Endothelial cell (in vitro differentiated cells): ENCODE data around the gene NACAD. TPM values are rescaled to one million over a fixed set of nuclear protein-coding genes. Genes with fewer than 3 reads are reported as not detected.

Experiments
- DNase-seq: peaks from one replicate; pipeline ENCODE4 v3.0.0; 2021; ENCODE audit warnings: low spot score
- H3K27ac Mint-ChIP-seq: one replicate; pipeline ENCODE4 v1.8.0; 2021; ENCODE audit warnings: mixed read lengths, inconsistent platforms; ENCODE audit not compliant: unreplicated experiment
- H3K27me3 Mint-ChIP-seq: one replicate; pipeline ENCODE4 v1.8.0; 2021; ENCODE audit warnings: mild to moderate bottlenecking, moderate library complexity, mixed read lengths, inconsistent platforms; ENCODE audit not compliant: unreplicated experiment
- H3K36me3 Mint-ChIP-seq: one replicate; pipeline ENCODE4 v1.8.0; 2021; ENCODE audit warnings: mild to moderate bottlenecking, low read depth, mixed read lengths, inconsistent platforms; ENCODE audit not compliant: unreplicated experiment
- H3K4me1 Mint-ChIP-seq: one replicate; pipeline ENCODE4 v1.8.0; 2021; ENCODE audit warnings: mild to moderate bottlenecking, mixed read lengths, inconsistent platforms; ENCODE audit not compliant: unreplicated experiment
- H3K4me3 Mint-ChIP-seq: one replicate; pipeline ENCODE4 v1.8.0; 2021; ENCODE audit warnings: mild to moderate bottlenecking, mixed read lengths, inconsistent platforms; ENCODE audit not compliant: unreplicated experiment
- H3K9me3 Mint-ChIP-seq: one replicate; pipeline ENCODE4 v1.8.0; 2021; ENCODE audit warnings: mixed read lengths, inconsistent platforms; ENCODE audit not compliant: unreplicated experiment
- CTCF ChIP-seq: fragments of 200-600 bp; sonication (generic); IDR thresholded peaks from one replicate; pipeline ENCODE4 v1.5.0; 2021; ENCODE audit warnings: antibody characterized with exemption; ENCODE audit not compliant: unreplicated experiment
- total RNA-seq: library from RNA; stranded (reverse); fragmentation: NEBNext Ultra II Directional; extraction: Animal tissue kit (Norgen Biotek cat#: 25700); gene quantifications from one replicate; pipeline ENCODE4 v1.2.1, GENCODE V29; 2021; ENCODE audit not compliant: unreplicated experiment

NACAD gene
- total RNA-seq, 1 donor from 2014 or later = 3.5 TPM

GRCh38 chr7:45085619-45086200 lies 3.1 kb downstream of the NACAD start:
- no peaks in the 10 kb centered on the region for H3K9me3 Mint-ChIP-seq
- H3K27me3 Mint-ChIP-seq = peaks cover 11% of the 10 kb centered on the region
- H3K4me1 Mint-ChIP-seq = peaks cover 7% of the 10 kb centered on the region
- no peak for TF ChIP-seq CTCF
- peaks cover 4% of the 10 kb centered on the region for H3K36me3 Mint-ChIP-seq
- DNase-seq = no peak
- no peak overlapping the region for H3K27ac Mint-ChIP-seq
- H3K4me3 Mint-ChIP-seq = no peak overlapping the region

- Mint-ChIP-seq H3K4me3 (no peak overlapping the region), H3K27me3 (peaks cover 11% of the 10 kb centered on the region), H3K36me3 (peaks cover 3% of the 10 kb centered on the region), H3K27ac (no peak overlapping the region), H3K9me3 (no peaks in the 10 kb centered on the region), H3K4me1 (peaks cover 7% of the 10 kb centered on the region)
- no peak for DNase-seq
- no peak for TF ChIP-seq CTCF
Observed at GRCh38 chr7:45084901-45085618, 3.7 kb downstream of the NACAD start.

- no peak overlapping the region for H3K27ac Mint-ChIP-seq
- H3K4me3 Mint-ChIP-seq = no peak overlapping the region
- no peak for DNase-seq
Observed at GRCh38 chr7:45084336-45084735, 4.4 kb downstream of the NACAD start.

GRCh38 chr7:45082831-45083331 lies 5.9 kb downstream of the NACAD start:
- DNase-seq = no peak
- Mint-ChIP-seq H3K36me3 (peaks cover 8% of the 10 kb centered on the region), H3K27me3 (peaks cover 23% of the 10 kb centered on the region), H3K27ac (no peak overlapping the region), H3K9me3 (no peaks in the 10 kb centered on the region), H3K4me1 (no peaks in the 10 kb centered on the region), H3K4me3 (no peak overlapping the region)
- TF ChIP-seq CTCF = no peak

More at GRCh38 chr7:45084336-45084735, 4.4 kb downstream of the NACAD start:
- no peaks in the 10 kb centered on the region for H3K9me3 Mint-ChIP-seq
- peaks cover under 1% of the 10 kb centered on the region for H3K4me1 Mint-ChIP-seq
- no peaks in the 10 kb centered on the region for H3K36me3 Mint-ChIP-seq
- H3K27me3 Mint-ChIP-seq = peaks cover 16% of the 10 kb centered on the region
- TF ChIP-seq CTCF = no peak
